GM23248 (cell line): ENCODE results near the gene PAQR7. TPM values are rescaled to one million over a fixed set of nuclear protein-coding genes. Genes with fewer than 3 reads are reported as not detected.

Experiments used
- DNase-seq: peaks from one replicate; pipeline ENCODE4 v3.0.0-alpha.2; 2015
- H2AFZ ChIP-seq: fragments of 200-600 bp; sonication (generic); 2 replicates; pipeline ENCODE4 v1.6.1; 2016; ENCODE audit warnings: antibody characterized with exemption
- H3F3A ChIP-seq: fragments of 200-600 bp; sonication (generic); 2 replicates; pipeline ENCODE4 v1.6.1; 2016; ENCODE audit warnings: mild to moderate bottlenecking, antibody characterized with exemption, mixed run types; ENCODE audit not compliant: insufficient read depth
- H3K27ac ChIP-seq: fragments of 200-600 bp; sonication (generic); 2 replicates; pipeline ENCODE4 v1.5.1; 2016; ENCODE audit warnings: mild to moderate bottlenecking
- H3K27me3 ChIP-seq: fragments of 200-600 bp; sonication (generic); replicated peaks from 2 replicates; pipeline ENCODE4 v1.6.1; 2016; ENCODE audit warnings: mild to moderate bottlenecking; ENCODE audit not compliant: insufficient read depth
- H3K36me3 ChIP-seq: fragments of 200-600 bp; sonication (generic); 2 replicates; pipeline ENCODE4 v1.6.1; 2016; ENCODE audit warnings: low read depth, mild to moderate bottlenecking
- H3K4me1 ChIP-seq: fragments of 200-600 bp; sonication (generic); 2 replicates; pipeline ENCODE4 v1.6.1; 2016; ENCODE audit warnings: mild to moderate bottlenecking; ENCODE audit not compliant: insufficient read depth
- H3K4me2 ChIP-seq: fragments of 200-600 bp; sonication (generic); one replicate; pipeline ENCODE4 v1.6.1; 2016; ENCODE audit warnings: mild to moderate bottlenecking; ENCODE audit not compliant: unreplicated experiment
- H3K4me3 ChIP-seq: fragments of 200-600 bp; sonication (generic); 2 replicates; pipeline ENCODE4 v1.5.1; 2016; ENCODE audit warnings: mild to moderate bottlenecking
- H3K79me2 ChIP-seq: fragments of 200-600 bp; sonication (generic); 2 replicates; pipeline ENCODE4 v1.6.1; 2016; ENCODE audit warnings: mild to moderate bottlenecking; ENCODE audit not compliant: insufficient read depth
- H3K9ac ChIP-seq: fragments of 200-600 bp; sonication (generic); 2 replicates; pipeline ENCODE4 v1.6.1; 2016; ENCODE audit warnings: mild to moderate bottlenecking
- H3K9me2 ChIP-seq: fragments of 200-600 bp; sonication (generic); 2 replicates; pipeline ENCODE4 v1.6.1; 2016; ENCODE audit warnings: mixed run types, mild to moderate bottlenecking, moderate library complexity; ENCODE audit not compliant: insufficient read depth
- H3K9me3 ChIP-seq: fragments of 200-600 bp; sonication (generic); one replicate; pipeline ENCODE4 v1.6.1; 2017; ENCODE audit warnings: low read depth
- H4K20me1 ChIP-seq: fragments of 200-600 bp; sonication (generic); 2 replicates; pipeline ENCODE4 v1.6.0; 2016; ENCODE audit not compliant: insufficient read depth
- EZH2 ChIP-seq: fragments of 200-600 bp; sonication (generic); IDR thresholded peaks from 2 replicates; pipeline ENCODE4 v1.6.1; 2018; ENCODE audit warnings: antibody characterized with exemption, mild to moderate bottlenecking; ENCODE audit not compliant: insufficient read depth, poor library complexity, severe bottlenecking
- EZH2phosphoT487 ChIP-seq: fragments of 200-600 bp; sonication (generic); IDR thresholded peaks from 2 replicates; pipeline ENCODE4 v1.6.1; 2018; ENCODE audit warnings: antibody characterized with exemption, moderate library complexity, mild to moderate bottlenecking, low read depth; ENCODE audit not compliant: insufficient read depth
- WGBS, 2 experiments: methylation state at CpG; one replicate each; pipeline ENCODE4 v1.1.6; 2015 to 2017; ENCODE audit warnings: low lambda C conversion rate in 2 of 2, low coverage in 1 of 2; ENCODE audit errors: missing lambda C conversion rate in 2 of 2; 5-methylcytosine and 5-hydroxymethylcytosine counted together
- in situ Hi-C: fragments of 300-500 bp; cut with MboI; formaldehyde crosslinking; loops from 2 replicates; pipeline ENCODE4 v1.15.0; 2020
- microRNA-seq: library from miRNA; unstranded; fragments of <30 nt; microRNA quantifications from one replicate; pipeline ENCODE4, GENCODE V29; 2016; ENCODE audit warnings: borderline number of aligned reads
- polyA plus RNA-seq: library from polyadenylated mRNA; unstranded; fragments of >200 nt; fragmentation: Nextera tagmentation; extraction: Ambion mirVana; gene quantifications from 2 replicates; pipeline ENCODE4 v1.2.1, GENCODE V29; 2016
- small RNA-seq: library from RNA; depleted of rRNA; stranded (forward); fragments of <200 nt; gene quantifications from one replicate; pipeline ENCODE3, GENCODE V24; 2014; ENCODE audit warnings: low read depth, low replicate concordance
- total RNA-seq: library from RNA; depleted of rRNA; stranded (reverse); fragments of >200 nt; shearing (Covaris generic); gene quantifications from 2 replicates; pipeline ENCODE4 v1.2.3, GENCODE V29; 2014; rRNA removed

The PAQR7 gene
- total and polyA plus RNA-seq, 2 experiments from 2014 or later: 12.7 to 20.6 TPM

DNA sequence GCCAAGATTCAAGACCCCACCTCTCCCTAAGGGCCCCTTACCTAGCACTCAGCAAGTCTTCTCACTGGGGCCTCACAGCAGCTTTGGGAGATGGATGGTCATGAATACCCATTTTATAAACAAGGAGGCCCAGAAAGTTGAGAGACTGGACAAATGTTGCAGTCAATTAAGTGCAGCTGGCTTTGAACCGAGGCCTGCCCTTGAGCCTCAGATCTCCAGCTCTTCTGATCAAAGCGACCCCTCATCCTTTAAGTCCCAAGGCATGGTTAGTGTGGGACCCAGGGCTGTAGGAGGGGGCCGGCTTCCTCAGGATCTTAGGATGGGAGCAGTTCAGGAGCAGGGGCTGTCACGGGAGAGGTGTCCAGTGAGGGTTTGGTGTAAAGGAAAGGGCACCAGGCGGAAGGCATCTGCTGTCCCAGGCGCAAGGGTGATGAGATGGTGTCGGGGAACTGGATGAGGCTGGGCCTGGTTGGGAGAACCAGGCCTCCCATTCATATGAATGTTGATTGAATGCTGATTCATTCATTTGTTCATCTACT is 60.9 kb downstream of the PAQR7 start:
- DNase-seq: no peak
- Histone ChIP-seq H3F3A (peaks cover 12% of the 10 kb centered on the region), H2AFZ (no peak overlapping the region), H3K9ac (no peak overlapping the region), H3K79me2 (no peaks in the 10 kb centered on the region), H3K9me2 (no peaks in the 10 kb centered on the region), H3K4me1 (peaks cover 15% of the 10 kb centered on the region), H3K4me2 (no peak overlapping the region), H3K4me3 (no peak overlapping the region), H4K20me1 (no peaks in the 10 kb centered on the region), H3K36me3 (no peaks in the 10 kb centered on the region; the same call in 1 of the 2 replicates), H3K9me3 (no peaks in the 10 kb centered on the region), H3K27me3 (no peaks in the 10 kb centered on the region), H3K27ac (no peak overlapping the region)
- in situ Hi-C loops: loop anchor here (25.0 kb wide), 1 partner anchor 577 kb away; the partner anchor contains the start of genes RSRP1 and SYF2
- WGBS, 2 experiments: 86 to 89% methylated on average over 7 of the region's 7 CpGs
- no peak for TF ChIP-seq EZH2phosphoT487
- TF ChIP-seq EZH2: no peak

- no peak overlapping the region for H3K27ac ChIP-seq
- no peak for TF ChIP-seq EZH2
- no peak for TF ChIP-seq EZH2phosphoT487
- in situ Hi-C loops: loop anchor here (25.0 kb wide), 1 partner anchor 577 kb away; the partner anchor contains the start of genes RSRP1 and SYF2
These were observed 61.6 kb downstream of the PAQR7 start for GRCh38 chr1:25813734-25814471.

DNA sequence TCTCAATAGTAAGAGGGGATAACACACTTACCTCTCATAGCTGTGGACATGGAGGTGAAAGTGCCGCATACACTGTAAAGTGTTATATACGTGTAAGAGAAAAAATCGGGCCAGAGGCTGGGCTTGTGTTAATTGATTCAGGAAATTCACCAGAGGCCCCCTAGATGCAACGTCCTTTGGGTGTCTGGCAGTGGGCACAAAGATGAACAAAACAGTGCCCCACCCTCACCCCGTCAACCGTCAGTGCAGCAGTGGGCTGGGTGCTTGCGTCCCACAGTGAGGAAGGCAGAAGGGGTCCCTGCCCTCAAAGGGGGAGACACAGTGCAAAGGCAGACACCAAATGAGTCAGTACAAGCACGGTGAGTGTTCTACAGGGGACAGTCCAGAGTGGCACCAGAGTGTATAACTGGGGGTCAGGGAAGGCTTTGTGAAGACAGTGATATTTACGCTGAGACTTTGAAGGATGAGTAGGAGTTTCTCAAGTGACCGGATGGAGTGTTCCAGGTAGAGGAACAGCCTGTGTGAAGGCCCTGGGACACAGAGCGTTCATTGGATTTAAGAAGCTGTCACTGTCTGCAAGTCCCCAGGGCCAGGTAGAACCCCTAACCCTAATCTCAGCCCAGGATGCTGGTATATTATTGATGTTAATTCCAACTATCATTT is 62.3 kb downstream of the PAQR7 start:
- DNase-seq: no peak
- 82 to 83% methylated on average over 11 of the region's 11 CpGs for WGBS, 2 experiments
- Histone ChIP-seq H4K20me1 (no peaks in the 10 kb centered on the region), H3K9ac (no peak overlapping the region), H3K4me2 (no peak overlapping the region), H3K9me3 (no peaks in the 10 kb centered on the region), H3K4me3 (no peak overlapping the region), H3K36me3 (no peaks in the 10 kb centered on the region; the same call in 1 of the 2 replicates), H3K79me2 (no peaks in the 10 kb centered on the region), H3K27me3 (no peaks in the 10 kb centered on the region), H3K9me2 (no peaks in the 10 kb centered on the region), H3F3A (peaks cover 3% of the 10 kb centered on the region), H3K27ac (no peak overlapping the region), H2AFZ (no peak overlapping the region), H3K4me1 (peaks cover 7% of the 10 kb centered on the region)
- TF ChIP-seq EZH2 (no peak), EZH2phosphoT487 (no peak)
- in situ Hi-C loops: loop anchor here (25.0 kb wide), 1 partner anchor 576 kb away; the partner anchor contains the start of genes RSRP1 and SYF2

More at GRCh38 chr1:25813734-25814471, 61.6 kb downstream of the PAQR7 start:
- H3K27me3 ChIP-seq: no peaks in the 10 kb centered on the region
- no peaks in the 10 kb centered on the region for H4K20me1 ChIP-seq
- no peak for DNase-seq
- no peak overlapping the region for H3K4me2 ChIP-seq
- no peaks in the 10 kb centered on the region for H3K9me3 ChIP-seq
- H3K36me3 ChIP-seq: no peaks in the 10 kb centered on the region; the same call in 1 of the 2 replicates
- no peaks in the 10 kb centered on the region for H3K9me2 ChIP-seq
- 93 to 95% methylated on average over 24 of the region's 24 CpGs for WGBS, 2 experiments
- H3F3A ChIP-seq: peaks cover 10% of the 10 kb centered on the region
- H3K4me1 ChIP-seq: peaks cover 14% of the 10 kb centered on the region
- no peak overlapping the region for H2AFZ ChIP-seq
- H3K9ac ChIP-seq: no peak overlapping the region
- no peak overlapping the region for H3K4me3 ChIP-seq
- H3K79me2 ChIP-seq: no peaks in the 10 kb centered on the region

Small RNA genes within 50 kb of the gene (microRNA-seq; reads per million reads assigned to microRNA genes)
- not detected for gene MIR3917

Small RNA genes within 50 kb of the gene (small RNA-seq; reads per million reads assigned to genes)
- not detected for gene AL033528.1
- gene RF00019: not detected
- not detected for gene SNRPFP2

Other genes starting within 250 kb of the PAQR7 start
- gene SELENON, start 75.5 kb downstream of the PAQR7 start, total RNA-seq: 45.3 and 49.7 TPM in 2 replicates
- gene SELENON, start 75.5 kb downstream of the PAQR7 start, polyA plus RNA-seq: 8.3 and 9.0 TPM in 2 replicates
- 57.2 and 58.3 TPM in 2 replicates for gene MTFR1L, start 55.8 kb downstream of the PAQR7 start, total RNA-seq
- 74.2 and 78.1 TPM in 2 replicates for gene MTFR1L, start 55.8 kb downstream of the PAQR7 start, polyA plus RNA-seq
- 1.6 and 2.2 TPM in 2 replicates for gene AUNIP, start 16.3 kb downstream of the PAQR7 start, total RNA-seq
- 2.3 and 3.2 TPM in 2 replicates for gene AUNIP, start 16.3 kb downstream of the PAQR7 start, polyA plus RNA-seq
- gene STMN1, start 30.7 kb upstream of the PAQR7 start, total RNA-seq: 44.8 and 45.2 TPM in 2 replicates
- 299 and 301 TPM in 2 replicates for gene STMN1, start 30.7 kb upstream of the PAQR7 start, polyA plus RNA-seq
- gene PAFAH2, start 122.4 kb upstream of the PAQR7 start, total RNA-seq: 10.7 and 11.9 TPM in 2 replicates
- 9.5 and 10.0 TPM in 2 replicates for gene PAFAH2, start 122.4 kb upstream of the PAQR7 start, polyA plus RNA-seq
- 3.4 and 5.5 TPM in 2 replicates for gene EXTL1, start 146.1 kb upstream of the PAQR7 start, total RNA-seq
- 5.9 and 6.4 TPM in 2 replicates for gene EXTL1, start 146.1 kb upstream of the PAQR7 start, polyA plus RNA-seq
- not detected in 2 replicates for gene SLC30A2, start 170.4 kb upstream of the PAQR7 start, total RNA-seq
- gene SLC30A2, start 170.4 kb upstream of the PAQR7 start, polyA plus RNA-seq: 0.14 TPM in 1 of 2 replicates, not detected in the other
- not detected in 2 replicates for gene TRIM63, start 191.9 kb upstream of the PAQR7 start, total RNA-seq
- not detected in 2 replicates for gene TRIM63, start 191.9 kb upstream of the PAQR7 start, polyA plus RNA-seq
- 6.6 and 6.8 TPM in 2 replicates for gene PDIK1L, start 236.1 kb upstream of the PAQR7 start, total RNA-seq
- 2.9 and 3.5 TPM in 2 replicates for gene PDIK1L, start 236.1 kb upstream of the PAQR7 start, polyA plus RNA-seq